K562 (cell line): Measurements from ENCODE around the gene HLTF. TPM values are rescaled to one million over a fixed set of nuclear protein-coding genes. Genes with fewer than 3 reads are reported as not detected.

ENCODE experiments used
- ATAC-seq: fragments of 200-7000 bp; cut with Tn5 transposase; 3 replicates; pipeline ENCODE4 v1.9.1; 2020; ENCODE audit warnings: moderate library complexity
- BruUV-seq: library from RNA; stranded (reverse); fragments of 400-500 nt; replicated peaks from 2 replicates; lab custom pipeline; 2021; lab: Mats Ljungman, UMichigan
- CTCF ChIA-PET: fragments of 300-600 bp; formaldehyde crosslinking; extraction: SDS; loops from one replicate; lab custom pipeline; 2021; ENCODE audit warnings: low intra/inter-chr PET ratio; lab: Yijun Ruan, JAX
- POLR2A ChIA-PET: fragments of 300-600, 350-650 bp; sonication (Branson Sonifier 250); formaldehyde crosslinking; extraction: SDS; loops from one replicate; lab custom pipeline; 2021; ENCODE audit warnings: antibody characterized with exemption, inconsistent platforms; lab: Yijun Ruan, JAX
- DNase-seq, 4 experiments: peaks; one replicate each; pipeline versions ENCODE4 v3.0.0 to v3.0.0-alpha.2; 2011 to 2018; ENCODE audit warnings: low spot score in 3 of 4, mixed read lengths in 3 of 4; ENCODE audit errors: extremely low read depth in 1 of 4
- FAIRE-seq: peaks from 2 replicates; lab custom pipeline; 2011; peaks lifted over from hg19 to GRCh38; lab: Jason Lieb, UNC
- H2AFZ ChIP-seq: 2 replicates; pipeline ENCODE4 v1.6.0; 2011; ENCODE audit warnings: low read depth, low read length, control low read depth, inconsistent platforms
- H3K27ac ChIP-seq: fragments of 200-600 bp; 3 replicates; pipeline ENCODE4 v1.8.0; 2011; ENCODE audit warnings: low read depth, mild to moderate bottlenecking, control low read depth, inconsistent platforms, low read length, moderate library complexity, mixed read lengths; ENCODE audit errors: extremely low read depth
- H3K27me3 ChIP-seq, 2 experiments: fragments of 300-600 bp in 1 of 2; 2 replicates in 1 of 2; 3 replicates in 1 of 2; pipeline versions ENCODE4 v1.6.0 to v1.8.0; 2011; ENCODE audit warnings: inconsistent platforms in 2 of 2, low read length in 2 of 2, mild to moderate bottlenecking in 1 of 2, mixed read lengths in 1 of 2, moderate library complexity in 1 of 2; ENCODE audit not compliant: control insufficient read depth in 2 of 2, insufficient read depth in 2 of 2
- H3K36me3 ChIP-seq: fragments of 300-600 bp; 3 replicates; pipeline ENCODE4 v1.8.0; 2011; ENCODE audit warnings: mild to moderate bottlenecking, low read length, inconsistent platforms; ENCODE audit not compliant: control insufficient read depth, insufficient read depth
- H3K4me1 ChIP-seq, 2 experiments: fragments of 200-600 bp in 1 of 2; replicated peaks in 1 of 2; 2 replicates in 1 of 2; 3 replicates in 1 of 2; pipeline versions ENCODE4 v1.5.1 to v1.8.0; 2011; ENCODE audit warnings: inconsistent platforms in 2 of 2, low read length in 2 of 2, mild to moderate bottlenecking in 1 of 2, mixed read lengths in 1 of 2, moderate library complexity in 1 of 2; ENCODE audit not compliant: control insufficient read depth in 2 of 2, insufficient read depth in 2 of 2
- H3K4me2 ChIP-seq: 2 replicates; pipeline ENCODE4 v1.6.1; 2011; ENCODE audit warnings: low read length, control low read depth, inconsistent platforms, mixed read lengths; ENCODE audit not compliant: insufficient read depth
- H3K4me3 ChIP-seq: fragments of 200-600 bp; sonication (generic), shearing (Covaris generic); 2 replicates; pipeline ENCODE4 v1.5.1; 2016; ENCODE audit warnings: control low read depth, inconsistent platforms
- H3K79me2 ChIP-seq: fragments of 200-600 bp; 3 replicates; pipeline ENCODE4 v1.8.0; 2011; ENCODE audit warnings: low read length, inconsistent platforms; ENCODE audit not compliant: control insufficient read depth, insufficient read depth
- H3K9ac ChIP-seq, 2 experiments: 2 replicates each; pipeline versions ENCODE4 v1.6.0 to v1.6.1; 2011; ENCODE audit warnings: low read depth in 2 of 2, low read length in 2 of 2, control low read depth in 1 of 2, inconsistent platforms in 1 of 2, mild to moderate bottlenecking in 1 of 2, mixed read lengths in 1 of 2; ENCODE audit not compliant: insufficient read depth in 1 of 2
- H3K9me1 ChIP-seq: one replicate; pipeline ENCODE4 v1.6.0; 2011; ENCODE audit warnings: inconsistent platforms, mild to moderate bottlenecking, low read length, moderate library complexity; ENCODE audit not compliant: control insufficient read depth, insufficient read depth
- H3K9me3 ChIP-seq: replicated peaks from 2 replicates; pipeline ENCODE4 v1.5.1; 2011; ENCODE audit warnings: low read depth, low read length, inconsistent platforms; ENCODE audit not compliant: control insufficient read depth, insufficient read depth
- H4K20me1 ChIP-seq: replicated peaks from 2 replicates; pipeline ENCODE4 v1.6.1; 2011; ENCODE audit warnings: low read length, inconsistent platforms, mixed read lengths; ENCODE audit not compliant: control insufficient read depth, insufficient read depth
- CHD1 ChIP-seq: fragments of 200-600 bp; sonication (generic); IDR thresholded peaks from one replicate; pipeline ENCODE4 v1.6.1; 2012; ENCODE audit warnings: mild to moderate bottlenecking, moderate library complexity, low read length, inconsistent platforms
- FOXK1 ChIP-seq: sonication (generic); formaldehyde crosslinking; IDR thresholded peaks from 2 replicates; pipeline ENCODE4 v1.8.0; 2022; ENCODE audit warnings: missing genetic modification reagents, mild to moderate bottlenecking, borderline replicate concordance
- FOXP1 ChIP-seq: sonication (generic); formaldehyde crosslinking; IDR thresholded peaks from 2 replicates; pipeline ENCODE4 v1.8.0; 2022; ENCODE audit warnings: mild to moderate bottlenecking, missing genetic modification reagents
- KDM4B ChIP-seq, 2 experiments: fragments of 450-650 bp in 1 of 2; sonication (generic) in 1 of 2; IDR thresholded peaks; 2 replicates each; pipeline ENCODE4 v1.6.1; 2016 to 2017; ENCODE audit warnings: borderline replicate concordance in 2 of 2, antibody characterized with exemption in 1 of 2, low read depth in 1 of 2, mild to moderate bottlenecking in 1 of 2
- OTX1 ChIP-seq: fragments of 450-650 bp; formaldehyde crosslinking; IDR thresholded peaks from 2 replicates; pipeline ENCODE4 v1.4.0; 2022; ENCODE audit warnings: mild to moderate bottlenecking
- PCBP2 ChIP-seq: fragments of 200-400 bp; formaldehyde crosslinking; IDR thresholded peaks from 2 replicates; pipeline ENCODE4 v1.6.1; 2018; ENCODE audit warnings: low read length, low read depth, mild to moderate bottlenecking, moderate library complexity; ENCODE audit not compliant: poor library complexity, severe bottlenecking
- PHF8 ChIP-seq: fragments of 200-600 bp; sonication (generic); IDR thresholded peaks from 2 replicates; pipeline ENCODE4 v1.6.1; 2012; ENCODE audit warnings: mixed run types, mild to moderate bottlenecking, inconsistent platforms, low read length, moderate library complexity, borderline replicate concordance
- SIN3A ChIP-seq, 2 experiments: fragments of 150-350 bp in 1 of 2; IDR thresholded peaks; 2 replicates each; pipeline ENCODE4 v1.6.1; 2011 to 2016; ENCODE audit warnings: borderline replicate concordance in 2 of 2, low read depth in 2 of 2, low read length in 2 of 2, mild to moderate bottlenecking in 2 of 2, moderate library complexity in 2 of 2; ENCODE audit not compliant: control insufficient read depth in 1 of 2
- TCF3 ChIP-seq: sonication (generic); formaldehyde crosslinking; IDR thresholded peaks from 2 replicates; pipeline ENCODE4 v1.4.0; 2020; ENCODE audit warnings: mild to moderate bottlenecking, missing genetic modification reagents
- ZKSCAN1 ChIP-seq: fragments of 150-350 bp; IDR thresholded peaks from 2 replicates; pipeline ENCODE4 v1.6.1; 2016; ENCODE audit warnings: low read depth, low read length
- ZNF140 ChIP-seq: fragments of 250-450 bp; sonication (Bioruptor Pico); IDR thresholded peaks from 2 replicates; pipeline ENCODE4 v1.8.0; 2021; ENCODE audit warnings: moderate library complexity, mild to moderate bottlenecking, inconsistent platforms
- ZNF282 ChIP-seq: sonication (generic); formaldehyde crosslinking; IDR thresholded peaks from 2 replicates; pipeline ENCODE4 v1.8.1; 2023; ENCODE audit warnings: missing genetic modification reagents
- WGBS: fragments of 100-300 bp; shearing (Covaris generic); methylation state at CpG from one replicate; pipeline ENCODE4 v1.1.6; 2016; ENCODE audit warnings: low coverage, mixed read lengths; ENCODE audit not compliant: insufficient coverage; ENCODE audit errors: missing lambda C conversion rate; 5-methylcytosine and 5-hydroxymethylcytosine counted together
- in situ Hi-C: fragments of 300-500 bp; cut with MboI; formaldehyde crosslinking; loops from 4 replicates; pipeline ENCODE4 v1.15.0; 2018; ENCODE audit warnings: inconsistent platforms, mixed read lengths
- intact Hi-C: fragments of 100-400 bp; cut with micrococcal nuclease; formaldehyde crosslinking; loops from 2 replicates; pipeline ENCODE4 v1.14.2; 2022
- polyA plus RNA-seq, 8 experiments: library from polyadenylated mRNA; depleted of rRNA in 4 of 8; stranded (reverse) in 5 of 8; unstranded in 3 of 8; fragments of >200 nt; fragmentation: Nextera tagmentation in 2 of 8; fragmentation: Illumina TruSeq in 1 of 8; extraction: Ambion mirVana in 2 of 8; extraction: Trizol in 1 of 8; gene quantifications; 2 replicates each; pipeline versions ENCODE4 v1.2.1 to v1.2.3, GENCODE V29; 2011 to 2014; ENCODE audit warnings: inconsistent platforms in 1 of 8, missing spikeins in 1 of 8
- total RNA-seq, 7 experiments: library from RNA; depleted of rRNA in 6 of 7; stranded (reverse); fragments of >200 nt in 6 of 7; fragmentation: Illumina TruSeq in 2 of 7; extraction: Trizol in 2 of 7; gene quantifications; 2 replicates each; pipeline versions ENCODE4 v1.2.1 to v1.2.3, GENCODE V29; 2011 to 2021; ENCODE audit warnings: low replicate concordance in 1 of 7
- TF ChIP-seq, protein P1 (sequence below): sonication (generic); IDR thresholded peaks from 2 replicates; pipeline ENCODE4 v1.6.1; 2016
- TF ChIP-seq, protein P2 (sequence below), 2 experiments: fragments of 450-650 bp; conservative IDR thresholded peaks; 2 replicates each; pipeline ENCODE4 v1.6.1; 2017; ENCODE audit warnings: mild to moderate bottlenecking in 2 of 2, moderate library complexity in 2 of 2

The HLTF gene
- total and polyA plus RNA-seq, 9 of the 15 experiments (the other 6 are each of a cell fraction or from before 2014, with no cell fraction given) = 35.1 to 82.4 (median 50.4) TPM

DNA sequence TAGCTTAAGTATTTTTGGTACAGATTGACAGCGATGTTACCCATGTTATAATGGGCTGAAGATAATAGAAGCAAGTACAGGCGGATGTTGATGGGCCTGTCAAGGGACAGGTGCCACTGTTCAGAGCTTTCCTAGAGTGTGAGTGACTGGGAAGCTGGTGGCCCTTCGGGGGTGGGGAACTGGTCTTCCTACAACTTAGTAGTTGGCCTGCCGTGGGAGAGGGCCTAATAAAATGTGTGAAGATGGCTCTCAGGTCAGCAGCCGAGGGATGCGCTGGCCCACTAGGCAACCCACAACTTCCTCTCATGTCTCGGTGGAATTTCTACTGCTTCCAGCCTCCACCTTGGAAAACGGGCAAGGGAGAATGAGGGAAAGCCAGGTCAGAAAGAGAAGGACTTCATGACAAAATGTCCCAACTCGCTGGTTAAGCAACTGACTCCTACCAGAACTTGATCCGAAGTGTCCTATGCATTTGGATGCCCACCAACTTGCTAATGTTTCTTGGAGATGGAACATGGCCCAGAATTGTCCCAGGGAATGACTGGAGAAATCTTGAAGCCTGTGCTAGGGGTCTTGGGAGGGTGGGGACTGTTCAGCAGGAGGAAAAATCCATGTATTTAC lies 93.6 kb downstream of the HLTF start:
- CTCF ChIA-PET = interaction anchor here (0.6 kb wide), 1 partner anchor 88 kb away, joined by 5 read pairs; no protein-coding TSS in a partner anchor
- TF ChIP-seq FOXP1 (CRISPR knock-in tag) (no peak), PHF8 (no peak), ZNF282 (CRISPR knock-in tag) (no peak), ZNF140 (CRISPR knock-in tag) (no peak), CHD1 (no peak), FOXK1 (CRISPR knock-in tag) (no peak), TCF3 (CRISPR knock-in tag) (no peak), SIN3A (IDR thresholded peaks at IDR 0.05; ENCODE audit: borderline replicate concordance in 2 of 2, control insufficient read depth in 1 of 2, low read depth in 2 of 2, low read length in 2 of 2) (no peak), OTX1 (CRISPR knock-in tag) (no peak), ZKSCAN1 (no peak), KDM4B (IDR thresholded peaks at IDR 0.05; ENCODE audit: borderline replicate concordance in 2 of 2, low read depth in 1 of 2) (no peak), PCBP2 (no peak)
- TF ChIP-seq, protein P1, sequence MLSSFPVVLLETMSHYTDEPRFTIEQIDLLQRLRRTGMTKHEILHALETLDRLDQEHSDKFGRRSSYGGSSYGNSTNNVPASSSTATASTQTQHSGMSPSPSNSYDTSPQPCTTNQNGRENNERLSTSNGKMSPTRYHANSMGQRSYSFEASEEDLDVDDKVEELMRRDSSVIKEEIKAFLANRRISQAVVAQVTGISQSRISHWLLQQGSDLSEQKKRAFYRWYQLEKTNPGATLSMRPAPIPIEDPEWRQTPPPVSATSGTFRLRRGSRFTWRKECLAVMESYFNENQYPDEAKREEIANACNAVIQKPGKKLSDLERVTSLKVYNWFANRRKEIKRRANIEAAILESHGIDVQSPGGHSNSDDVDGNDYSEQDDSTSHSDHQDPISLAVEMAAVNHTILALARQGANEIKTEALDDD = no peak
- TF ChIP-seq, protein P2, sequence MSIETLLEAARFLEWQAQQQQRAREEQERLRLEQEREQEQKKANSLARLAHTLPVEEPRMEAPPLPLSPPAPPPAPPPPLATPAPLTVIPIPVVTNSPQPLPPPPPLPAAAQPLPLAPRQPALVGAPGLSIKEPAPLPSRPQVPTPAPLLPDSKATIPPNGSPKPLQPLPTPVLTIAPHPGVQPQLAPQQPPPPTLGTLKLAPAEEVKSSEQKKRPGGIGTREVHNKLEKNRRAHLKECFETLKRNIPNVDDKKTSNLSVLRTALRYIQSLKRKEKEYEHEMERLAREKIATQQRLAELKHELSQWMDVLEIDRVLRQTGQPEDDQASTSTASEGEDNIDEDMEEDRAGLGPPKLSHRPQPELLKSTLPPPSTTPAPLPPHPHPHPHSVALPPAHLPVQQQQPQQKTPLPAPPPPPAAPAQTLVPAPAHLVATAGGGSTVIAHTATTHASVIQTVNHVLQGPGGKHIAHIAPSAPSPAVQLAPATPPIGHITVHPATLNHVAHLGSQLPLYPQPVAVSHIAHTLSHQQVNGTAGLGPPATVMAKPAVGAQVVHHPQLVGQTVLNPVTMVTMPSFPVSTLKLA (conservative IDR thresholded peaks at IDR 0.05) = no peak

More for the DNA sequence above, 93.6 kb downstream of the HLTF start:
- Histone ChIP-seq H2AFZ (peak overlapping the region; percentile 95; the same call in 1 of the 2 replicates), H3K36me3 (peaks cover 21% of the 10 kb centered on the region; the same call in 2 of the 3 replicates), H4K20me1 (no peaks in the 10 kb centered on the region), H3K4me2 (peak overlapping the region; percentile 68; the same call in 1 of the 2 replicates), H3K9ac (peak overlapping the region; percentile 49 to 61; a peak in 3 of 4 replicates), H3K27me3 (no peaks in the 10 kb centered on the region; a peak in 1 of 5 replicates), H3K79me2 (peaks cover 7% of the 10 kb centered on the region; the same call in 2 of the 3 replicates), H3K4me3 (peak overlapping the region; percentile 86; the same call in 1 of the 2 replicates), H3K27ac (no peak overlapping the region), H3K9me3 (no peaks in the 10 kb centered on the region), H3K4me1 (peaks cover 6 to 13% of the 10 kb centered on the region in 2 experiments; a peak in 4 of 5 replicates), H3K9me1 (no peaks in the 10 kb centered on the region)
- POLR2A ChIA-PET = interaction anchor here (1.0 to 2.0 kb wide), 3 partner anchors 8 to 93 kb away, joined by 3 to 7 read pairs (median 3); no protein-coding TSS in a partner anchor
- intact Hi-C loops (loop anchor here (5.0 kb wide), 1 partner anchor 95 kb away; the partner anchor contains the start of gene HLTF), in situ Hi-C loops (no loop called here)
- TSS peak; percentile 63 for BruUV-seq
- DNase-seq (no peak), ATAC-seq (no peak), FAIRE-seq (peak; percentile 29)
- 78% methylated on average over 7 of the region's 10 CpGs for WGBS
